Osteocyte (in vitro differentiated cells): ENCODE results near the gene CASZ1. TPM values are rescaled to one million over a fixed set of nuclear protein-coding genes. Genes with fewer than 3 reads are reported as not detected.

Experiments used
- DNase-seq: peaks from one replicate; pipeline ENCODE4 v3.0.0; 2021; ENCODE audit warnings: mixed read lengths; ENCODE audit not compliant: unreplicated experiment; ENCODE audit errors: extremely low spot score
- H3K27ac Mint-ChIP-seq: one replicate; pipeline ENCODE4 v1.8.0; 2021; ENCODE audit warnings: mild to moderate bottlenecking, mixed read lengths; ENCODE audit not compliant: unreplicated experiment
- H3K27me3 Mint-ChIP-seq: one replicate; pipeline ENCODE4 v1.8.0; 2021; ENCODE audit warnings: mixed read lengths; ENCODE audit not compliant: unreplicated experiment
- H3K36me3 Mint-ChIP-seq: one replicate; pipeline ENCODE4 v1.8.0; 2021; ENCODE audit warnings: mixed read lengths; ENCODE audit not compliant: unreplicated experiment
- H3K4me1 Mint-ChIP-seq: one replicate; pipeline ENCODE4 v1.8.0; 2021; ENCODE audit warnings: mixed read lengths; ENCODE audit not compliant: unreplicated experiment
- H3K4me3 Mint-ChIP-seq: one replicate; pipeline ENCODE4 v1.8.0; 2021; ENCODE audit warnings: mild to moderate bottlenecking, moderate library complexity, mixed read lengths; ENCODE audit not compliant: unreplicated experiment
- H3K9me3 Mint-ChIP-seq: one replicate; pipeline ENCODE4 v1.8.0; 2021; ENCODE audit warnings: mixed read lengths; ENCODE audit not compliant: unreplicated experiment
- CTCF ChIP-seq: fragments of 200-600 bp; sonication (generic); IDR thresholded peaks from 2 replicates; pipeline ENCODE4 v1.5.0; 2021; ENCODE audit warnings: antibody characterized with exemption, mild to moderate bottlenecking, moderate library complexity
- total RNA-seq: library from RNA; stranded (reverse); gene quantifications from 2 replicates; pipeline ENCODE4 v1.2.1, GENCODE V29; 2021

The CASZ1 gene
- total RNA-seq, 1 donor from 2014 or later: 1.2 TPM

GRCh38 chr1:10679496-10680220 is 116.8 kb downstream of the CASZ1 start:
- DNase-seq: no peak
- no peak overlapping the region for H3K4me3 Mint-ChIP-seq

GRCh38 chr1:10678852-10679251 is 117.6 kb downstream of the CASZ1 start:
- Mint-ChIP-seq H3K4me1 (peaks cover 16% of the 10 kb centered on the region), H3K4me3 (no peak overlapping the region), H3K9me3 (no peaks in the 10 kb centered on the region), H3K27me3 (no peaks in the 10 kb centered on the region), H3K27ac (no peak overlapping the region), H3K36me3 (no peaks in the 10 kb centered on the region)
- no peak for DNase-seq
- TF ChIP-seq CTCF: no peak

More at GRCh38 chr1:10679496-10680220, 116.8 kb downstream of the CASZ1 start:
- H3K36me3 Mint-ChIP-seq: no peaks in the 10 kb centered on the region
- no peaks in the 10 kb centered on the region for H3K9me3 Mint-ChIP-seq
- no peaks in the 10 kb centered on the region for H3K27me3 Mint-ChIP-seq
- no peak for TF ChIP-seq CTCF
- peaks cover 17% of the 10 kb centered on the region for H3K4me1 Mint-ChIP-seq
- H3K27ac Mint-ChIP-seq: no peak overlapping the region

GRCh38 chr1:10678402-10678801 is 118.0 kb downstream of the CASZ1 start:
- H3K27ac Mint-ChIP-seq: no peak overlapping the region

GRCh38 chr1:10677491-10678391 is 118.7 kb downstream of the CASZ1 start:
- DNase-seq: no peak
- Mint-ChIP-seq H3K27ac (no peak overlapping the region), H3K27me3 (no peaks in the 10 kb centered on the region), H3K4me1 (peaks cover 16% of the 10 kb centered on the region), H3K4me3 (no peak overlapping the region), H3K36me3 (no peaks in the 10 kb centered on the region), H3K9me3 (no peaks in the 10 kb centered on the region)
- TF ChIP-seq CTCF: no peak

More at GRCh38 chr1:10678402-10678801, 118.0 kb downstream of the CASZ1 start:
- H3K27me3 Mint-ChIP-seq: no peaks in the 10 kb centered on the region
- H3K9me3 Mint-ChIP-seq: no peaks in the 10 kb centered on the region
- peaks cover 16% of the 10 kb centered on the region for H3K4me1 Mint-ChIP-seq
- DNase-seq: no peak
- H3K36me3 Mint-ChIP-seq: no peaks in the 10 kb centered on the region
- no peak overlapping the region for H3K4me3 Mint-ChIP-seq
- TF ChIP-seq CTCF: no peak

GRCh38 chr1:10676963-10677362 is 119.5 kb downstream of the CASZ1 start:
- Mint-ChIP-seq H3K4me3 (no peak overlapping the region), H3K36me3 (no peaks in the 10 kb centered on the region), H3K4me1 (peaks cover 16% of the 10 kb centered on the region), H3K27me3 (no peaks in the 10 kb centered on the region), H3K27ac (no peak overlapping the region), H3K9me3 (no peaks in the 10 kb centered on the region)
- no peak for TF ChIP-seq CTCF
- no peak for DNase-seq
